Measurements from ENCODE around the gene CHMP2B. TPM values are rescaled to one million over a fixed set of nuclear protein-coding genes. Genes with fewer than 3 reads are reported as not detected.

Gene CHMP2B
- 32.2 and 45.4 TPM in 2 replicates for total RNA-seq

DNA sequence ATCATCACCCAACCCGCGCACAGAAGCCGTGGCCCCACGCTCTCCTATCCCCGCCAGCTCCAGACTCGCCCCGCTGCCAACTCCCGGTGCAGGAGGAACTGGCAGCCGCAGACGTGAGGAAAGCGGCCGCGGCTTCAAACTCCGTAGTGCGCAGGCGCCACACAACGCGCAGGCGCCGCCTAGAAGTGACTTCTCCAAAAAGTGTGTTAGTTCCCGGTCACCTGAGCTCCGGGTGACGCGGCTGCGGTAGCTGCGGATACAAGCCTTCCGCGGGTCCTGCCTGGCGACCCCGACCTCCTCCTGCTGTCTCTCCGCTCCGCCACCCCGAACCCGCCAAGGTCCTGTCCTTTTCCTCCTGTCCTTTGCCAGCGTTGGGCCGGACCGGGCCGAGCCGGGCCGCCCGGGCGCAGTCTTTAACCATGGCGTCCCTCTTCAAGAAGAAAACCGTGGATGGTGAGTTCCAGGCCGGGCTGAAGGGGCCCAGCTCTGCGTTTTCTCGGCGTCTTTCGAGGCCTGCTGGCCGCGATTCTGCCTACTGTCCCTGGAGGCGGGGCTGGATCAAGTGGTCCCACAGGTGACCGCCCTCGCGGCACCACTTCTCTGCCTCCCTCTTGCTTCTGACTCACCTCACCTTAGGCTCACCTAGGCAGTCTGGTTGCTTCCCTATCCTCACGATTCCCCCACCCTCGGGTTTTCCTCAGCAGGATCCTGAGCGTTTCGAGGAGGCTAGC lies at the start of gene CHMP2B:
Gene CHMP2B (plus strand): TSS at position 206 of the 731 bp plus-strand sequence. CDS start 214 bp downstream, at position 420.

DNA sequence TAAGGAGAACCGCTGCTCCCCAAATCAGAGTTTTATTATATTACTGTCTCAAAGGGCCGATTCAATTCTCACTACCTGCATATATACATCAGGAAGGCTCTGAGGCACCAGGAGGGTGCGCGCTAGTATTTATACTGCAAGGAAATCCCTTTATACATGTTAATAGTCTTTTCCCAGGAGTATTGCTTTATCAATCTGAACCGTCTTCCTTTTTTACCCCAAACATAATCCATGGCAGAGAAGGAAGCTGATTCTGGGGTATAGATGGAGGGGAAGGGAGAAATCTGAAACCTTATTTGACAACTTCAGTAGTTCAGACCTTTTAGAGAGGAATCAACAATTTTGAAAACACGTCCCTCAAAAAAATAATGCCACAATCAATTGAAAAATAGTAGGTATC lies 49.4 kb downstream of the CHMP2B start, which contains the start of gene POU1F1:
Gene POU1F1 (minus strand): TSS at position 101 of the 400 bp plus-strand sequence. CDS start 122 bp downstream, outside the sequence.

Small RNAs within 50 kb of the gene (small RNA-seq; reads per million reads assigned to genes)
- gene MIR4795 = not detected

Other genes with a start within 250 kb of the CHMP2B start
- gene VGLL3, start 236.2 kb upstream of the CHMP2B start, total RNA-seq = 2.1 and 3.7 TPM in 2 replicates
- gene POU1F1, start 49.3 kb downstream of the CHMP2B start, total RNA-seq = not detected in 2 replicates

Measured in thoracic aorta endothelial cell (primary cell).